ENCODE results near the gene DHODH.
"Not testable (repeated sequence)": the region's sequence is repeated elsewhere in the genome, so short reads cannot be mapped to it uniquely, and the experiment has no call there.

Gene DHODH

GRCh38 chr16:72057313-72057712, 48.8 kb downstream of the DHODH start:
- DNase-seq, result not testable (repeated sequence)

GRCh38 chr16:72059060-72059459, 50.5 kb downstream of the DHODH start:
- not testable (repeated sequence) for DNase-seq

GRCh38 chr16:72060405-72060804, 51.9 kb downstream of the DHODH start:
- DNase-seq, result no peak

DNA sequence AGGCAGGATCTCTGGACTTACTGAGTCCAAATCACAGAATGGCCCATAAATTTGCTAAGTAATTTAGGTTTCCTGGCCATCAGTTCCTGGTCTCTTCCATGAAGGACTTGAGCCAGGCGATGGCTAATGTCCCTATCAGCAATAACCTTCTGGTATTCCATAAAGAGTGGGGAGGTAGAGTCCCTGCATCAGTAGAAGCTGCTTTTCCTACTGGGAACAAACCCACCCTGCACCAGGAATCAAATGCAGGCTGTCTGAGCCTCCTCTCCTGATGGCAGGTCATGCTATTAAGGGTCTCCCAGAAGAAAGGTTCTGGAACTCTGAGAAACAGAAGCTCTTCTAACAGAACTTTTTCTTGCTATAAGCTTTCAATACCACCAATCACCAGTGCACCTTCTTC, 53.0 kb downstream of the DHODH start:
- no peak for DNase-seq

DNA sequence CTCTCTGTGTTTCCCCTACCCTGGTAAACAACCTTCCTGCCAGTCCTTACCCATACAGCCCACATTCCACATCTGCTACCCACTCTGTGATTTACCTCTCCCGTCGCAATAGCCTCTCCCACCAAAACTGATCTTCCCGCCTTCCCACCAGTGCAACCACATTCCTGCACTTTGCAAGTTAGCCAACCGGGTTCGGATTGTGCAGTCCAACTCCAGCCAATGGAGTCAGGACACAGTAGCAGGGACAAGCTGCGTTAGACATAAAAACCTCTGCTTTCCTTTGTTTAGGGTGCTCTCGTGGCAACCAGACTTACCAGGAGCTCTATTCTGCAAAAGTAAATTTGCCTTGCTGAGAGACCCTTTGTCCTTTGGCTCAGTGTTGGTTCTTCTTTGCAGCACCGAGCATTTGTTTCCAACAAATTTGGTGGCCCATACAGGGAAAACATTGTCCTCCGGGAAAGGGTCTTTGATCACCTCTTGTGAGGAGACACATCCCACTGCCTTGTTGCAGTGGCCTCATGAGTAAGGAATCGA, 55.9 kb downstream of the DHODH start:
- no peak for DNase-seq

DNA sequence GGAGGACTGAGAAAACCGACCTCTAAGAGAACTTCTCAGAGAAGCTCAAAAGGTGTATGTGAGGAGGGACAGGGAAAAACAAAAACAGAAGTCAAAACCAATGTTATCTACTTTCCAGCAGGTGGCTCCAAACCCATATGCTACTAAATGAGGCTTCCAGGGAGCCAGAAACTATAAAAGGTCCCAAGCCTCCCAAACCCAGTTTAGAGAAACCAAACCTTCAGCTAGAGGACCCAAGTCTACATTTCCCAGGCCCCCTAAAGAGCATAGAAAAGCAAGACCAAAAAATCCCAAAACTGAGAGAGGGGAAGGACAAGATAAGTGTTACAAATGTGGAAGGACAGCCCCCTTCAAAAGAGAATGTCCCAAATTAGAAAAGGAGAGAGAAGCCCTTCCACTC, 58.2 kb downstream of the DHODH start:
- DNase-seq, result no peak

GRCh38 chr16:72068930-72069329, 60.4 kb downstream of the DHODH start:
- no peak for DNase-seq

- DNase-seq, result no peak
These were observed 64.2 kb downstream of the DHODH start for GRCh38 chr16:72072514-72073342.

DNA sequence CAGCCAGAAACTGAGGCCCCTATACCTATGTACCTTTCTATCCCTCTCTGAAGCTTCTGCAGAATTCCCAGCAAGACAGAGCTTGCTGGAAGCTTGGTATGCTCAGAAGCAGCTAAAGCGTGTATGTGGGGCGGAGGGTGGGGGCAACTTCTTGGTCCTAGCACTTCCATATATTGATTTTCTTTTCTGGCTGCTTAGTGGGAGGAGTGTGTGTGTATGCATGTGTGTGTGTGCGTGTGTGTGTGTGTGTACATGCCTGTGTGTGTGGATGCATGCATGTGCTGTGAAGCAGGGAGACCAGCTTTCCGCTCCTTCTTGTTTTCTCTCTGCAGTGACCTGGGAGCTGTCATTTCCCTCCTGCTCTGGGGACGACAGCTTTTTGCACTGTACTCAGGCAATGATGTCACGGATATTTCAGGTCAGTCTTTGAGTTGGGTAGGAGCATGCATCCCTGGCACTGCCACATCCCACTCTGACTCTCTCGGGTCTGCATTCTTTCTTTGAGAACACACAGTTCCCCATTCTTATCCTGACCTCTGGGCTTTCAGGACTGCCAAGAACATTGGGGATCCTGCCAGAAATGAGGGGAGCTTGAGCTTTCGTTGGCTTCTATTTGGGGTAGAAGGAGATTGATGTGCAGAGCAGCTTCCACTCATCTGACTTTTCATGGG, 65.2 kb downstream of the DHODH start:
- DNase-seq, result no peak

DNA sequence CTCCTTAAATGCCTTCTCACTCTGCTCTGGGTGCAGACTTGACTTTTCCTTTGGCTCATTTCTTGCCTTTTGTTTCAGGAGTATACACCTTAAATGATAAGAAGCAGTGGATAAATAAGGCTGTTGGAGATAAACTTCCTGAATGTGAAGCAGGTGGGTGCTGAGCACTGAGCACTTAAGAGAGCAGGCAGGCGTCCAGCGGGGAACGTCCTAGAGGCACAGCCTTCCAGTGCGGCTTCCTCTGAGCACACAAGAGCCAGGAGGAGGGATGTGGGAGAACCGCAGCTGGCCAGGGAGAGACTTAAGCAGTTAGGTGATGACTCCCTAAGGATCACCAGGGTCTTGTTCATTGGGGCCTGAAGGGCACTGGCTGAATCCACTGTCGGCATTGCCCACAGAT, 66.5 kb downstream of the DHODH start:
- not testable (repeated sequence) for DNase-seq
